Nephron progenitor cell (in vitro differentiated cells): ENCODE results near the gene ARMC6.
"Not testable (repeated sequence)": the region's sequence is repeated elsewhere in the genome, so short reads cannot be mapped to it uniquely, and the experiment has no call there.

Experiments used
- DNase-seq: peaks from one replicate; pipeline ENCODE4 v3.0.0; 2021
- H3K27ac Mint-ChIP-seq: 2 replicates; pipeline ENCODE4 v1.8.0; 2021; ENCODE audit warnings: mild to moderate bottlenecking, moderate library complexity, mixed read lengths
- H3K27me3 Mint-ChIP-seq: 2 replicates; pipeline ENCODE4 v1.8.0; 2021; ENCODE audit warnings: mild to moderate bottlenecking, low read depth, mixed read lengths; ENCODE audit not compliant: poor library complexity
- H3K36me3 Mint-ChIP-seq: 2 replicates; pipeline ENCODE4 v1.8.0; 2021; ENCODE audit warnings: low read depth, mixed read lengths
- H3K4me1 Mint-ChIP-seq: 2 replicates; pipeline ENCODE4 v1.8.0; 2021; ENCODE audit warnings: mixed read lengths
- H3K4me3 Mint-ChIP-seq: 2 replicates; pipeline ENCODE4 v1.8.0; 2021; ENCODE audit warnings: mild to moderate bottlenecking, moderate library complexity, mixed read lengths
- H3K9me3 Mint-ChIP-seq: 2 replicates; pipeline ENCODE4 v1.8.0; 2021; ENCODE audit warnings: mild to moderate bottlenecking, moderate library complexity, mixed read lengths
- CTCF ChIP-seq: fragments of 200-600 bp; sonication (generic); IDR thresholded peaks from 2 replicates; pipeline ENCODE4 v1.5.0; 2021; ENCODE audit warnings: antibody characterized with exemption

Gene ARMC6

GRCh38 chr19:19004144-19004543, 29.3 kb upstream of the ARMC6 start:
- Mint-ChIP-seq H3K4me1 (no peaks in the 10 kb centered on the region), H3K36me3 (peaks cover 54% of the 10 kb centered on the region), H3K9me3 (no peaks in the 10 kb centered on the region), H3K27me3 (no peaks in the 10 kb centered on the region), H3K4me3 (no peak overlapping the region), H3K27ac (no peak overlapping the region)
- no peak for TF ChIP-seq CTCF
- DNase-seq, result no peak

- H3K36me3 Mint-ChIP-seq, result peaks cover 57% of the 10 kb centered on the region
- no peaks in the 10 kb centered on the region for H3K27me3 Mint-ChIP-seq
- no peak for TF ChIP-seq CTCF
- H3K4me3 Mint-ChIP-seq, result no peak overlapping the region
- H3K9me3 Mint-ChIP-seq, result no peaks in the 10 kb centered on the region
- no peak for DNase-seq
- no peak overlapping the region for H3K27ac Mint-ChIP-seq
- H3K4me1 Mint-ChIP-seq, result no peaks in the 10 kb centered on the region
Measured at GRCh38 chr19:19006213-19006612, 27.2 kb upstream of the ARMC6 start.

GRCh38 chr19:19009951-19010350, 23.5 kb upstream of the ARMC6 start:
- Mint-ChIP-seq H3K4me3 (no peak overlapping the region), H3K36me3 (peaks cover 56% of the 10 kb centered on the region), H3K27ac (no peak overlapping the region), H3K27me3 (no peaks in the 10 kb centered on the region), H3K9me3 (no peaks in the 10 kb centered on the region), H3K4me1 (no peaks in the 10 kb centered on the region)
- no peak for DNase-seq
- TF ChIP-seq CTCF, result no peak

- Mint-ChIP-seq H3K36me3 (peaks cover 53% of the 10 kb centered on the region), H3K27me3 (no peaks in the 10 kb centered on the region), H3K9me3 (no peaks in the 10 kb centered on the region), H3K4me3 (no peak overlapping the region), H3K4me1 (no peaks in the 10 kb centered on the region), H3K27ac (no peak overlapping the region)
- DNase-seq, result no peak
- no peak for TF ChIP-seq CTCF
Measured at GRCh38 chr19:19010551-19010950, 22.9 kb upstream of the ARMC6 start.

GRCh38 chr19:19021115-19021514, 12.3 kb upstream of the ARMC6 start:
- H3K9me3 Mint-ChIP-seq, result no peaks in the 10 kb centered on the region
- no peak overlapping the region for H3K27ac Mint-ChIP-seq
- no peak for DNase-seq
- no peak overlapping the region for H3K4me3 Mint-ChIP-seq
- no peaks in the 10 kb centered on the region for H3K27me3 Mint-ChIP-seq
- H3K36me3 Mint-ChIP-seq, result peaks cover 69% of the 10 kb centered on the region
- TF ChIP-seq CTCF, result no peak
- H3K4me1 Mint-ChIP-seq, result peaks cover 11% of the 10 kb centered on the region

GRCh38 chr19:19022380-19022961, 10.9 kb upstream of the ARMC6 start:
- TF ChIP-seq CTCF, result no peak
- DNase-seq, result no peak
- Mint-ChIP-seq H3K4me3 (no peak overlapping the region), H3K9me3 (no peaks in the 10 kb centered on the region), H3K36me3 (peaks cover 70% of the 10 kb centered on the region), H3K4me1 (peaks cover 18% of the 10 kb centered on the region), H3K27me3 (no peaks in the 10 kb centered on the region), H3K27ac (peak overlapping the region; percentile 79)

GRCh38 chr19:19023376-19023775, 10.0 kb upstream of the ARMC6 start:
- peaks cover 18% of the 10 kb centered on the region for H3K4me1 Mint-ChIP-seq
- not testable (repeated sequence) for H3K27me3 Mint-ChIP-seq, H3K27ac Mint-ChIP-seq, DNase-seq, H3K4me3 Mint-ChIP-seq, H3K9me3 Mint-ChIP-seq
- H3K36me3 Mint-ChIP-seq, result peaks cover 74% of the 10 kb centered on the region
